HEK293 (cell line): ENCODE results near the gene MON2.

Experiments used
- KLF1 ChIP-seq: fragments of 450-650 bp; formaldehyde crosslinking; IDR thresholded peaks from 2 replicates; pipeline ENCODE4 v1.5.1; 2016; ENCODE audit warnings: missing biosample characterization, missing genetic modification characterization
- ZBTB48 ChIP-seq: fragments of 450-650 bp; formaldehyde crosslinking; IDR thresholded peaks from 2 replicates; pipeline ENCODE4 v1.5.1; 2016; ENCODE audit warnings: missing biosample characterization, missing genetic modification characterization
- ZNF138 ChIP-seq: fragments of 450-650 bp; formaldehyde crosslinking; IDR thresholded peaks from 2 replicates; pipeline ENCODE4 v1.5.1; 2016; ENCODE audit warnings: missing biosample characterization, missing genetic modification characterization, borderline replicate concordance
- ZNF140 ChIP-seq: fragments of 450-650 bp; formaldehyde crosslinking; IDR thresholded peaks from 2 replicates; pipeline ENCODE4 v1.5.1; 2016; ENCODE audit warnings: missing biosample characterization, missing genetic modification characterization
- ZNF24 ChIP-seq: fragments of 450-650 bp; formaldehyde crosslinking; IDR thresholded peaks from 2 replicates; pipeline ENCODE4 v1.5.1; 2016; ENCODE audit warnings: missing biosample characterization, missing genetic modification characterization
- ZNF274 ChIP-seq, 2 experiments: fragments of 200-500 bp in 1 of 2; fragments of 450-650 bp in 1 of 2; sonication (Bioruptor generic) in 1 of 2; formaldehyde crosslinking in 1 of 2; IDR thresholded peaks; 2 replicates each; pipeline versions ENCODE4 v1.5.1 to v1.6.1; 2014 to 2016; ENCODE audit warnings: borderline replicate concordance in 1 of 2, inconsistent platforms in 1 of 2, low read length in 1 of 2, missing biosample characterization in 1 of 2, missing genetic modification characterization in 1 of 2
- ZNF549 ChIP-seq: fragments of 450-650 bp; IDR thresholded peaks from 2 replicates; pipeline ENCODE4 v1.5.1; 2018; ENCODE audit warnings: missing biosample characterization, missing genetic modification characterization, mild to moderate bottlenecking, inconsistent platforms, moderate library complexity
- TF ChIP-seq, protein P1 (sequence below): fragments of 450-650 bp; formaldehyde crosslinking; IDR thresholded peaks from 2 replicates; pipeline ENCODE4 v1.5.1; 2016; ENCODE audit warnings: missing biosample characterization, missing genetic modification characterization
- TF ChIP-seq, protein P2 (sequence below): sonication (generic); formaldehyde crosslinking; IDR thresholded peaks from 2 replicates; pipeline ENCODE4 v1.8.1; 2022; ENCODE audit warnings: mild to moderate bottlenecking, moderate library complexity, missing genetic modification reagents
- TF ChIP-seq, protein P3 (sequence below): fragments of 450-650 bp; formaldehyde crosslinking; IDR thresholded peaks from 2 replicates; pipeline ENCODE4 v1.5.1; 2016; ENCODE audit warnings: missing biosample characterization, missing genetic modification characterization

DNA sequence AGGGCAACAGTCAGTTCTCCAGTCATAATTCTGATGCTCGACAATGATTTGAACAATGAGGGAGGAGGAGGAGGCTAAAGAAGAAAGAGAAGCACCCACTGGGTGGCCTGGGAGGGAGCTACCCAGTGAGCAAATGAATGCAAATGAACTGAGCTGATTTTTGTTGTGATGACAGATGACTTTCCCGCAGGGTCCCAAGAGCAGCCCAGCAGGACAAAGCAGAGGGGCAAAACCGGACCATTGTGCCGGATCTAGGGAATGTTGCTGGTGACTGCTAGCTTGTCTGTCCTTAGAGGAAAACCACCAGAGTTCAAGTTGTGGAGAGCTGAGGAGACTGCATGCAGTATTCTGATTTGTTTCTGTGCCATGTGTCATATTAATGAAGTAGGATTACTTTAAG, 162.8 kb downstream of the MON2 start:
- TF ChIP-seq, protein P1, sequence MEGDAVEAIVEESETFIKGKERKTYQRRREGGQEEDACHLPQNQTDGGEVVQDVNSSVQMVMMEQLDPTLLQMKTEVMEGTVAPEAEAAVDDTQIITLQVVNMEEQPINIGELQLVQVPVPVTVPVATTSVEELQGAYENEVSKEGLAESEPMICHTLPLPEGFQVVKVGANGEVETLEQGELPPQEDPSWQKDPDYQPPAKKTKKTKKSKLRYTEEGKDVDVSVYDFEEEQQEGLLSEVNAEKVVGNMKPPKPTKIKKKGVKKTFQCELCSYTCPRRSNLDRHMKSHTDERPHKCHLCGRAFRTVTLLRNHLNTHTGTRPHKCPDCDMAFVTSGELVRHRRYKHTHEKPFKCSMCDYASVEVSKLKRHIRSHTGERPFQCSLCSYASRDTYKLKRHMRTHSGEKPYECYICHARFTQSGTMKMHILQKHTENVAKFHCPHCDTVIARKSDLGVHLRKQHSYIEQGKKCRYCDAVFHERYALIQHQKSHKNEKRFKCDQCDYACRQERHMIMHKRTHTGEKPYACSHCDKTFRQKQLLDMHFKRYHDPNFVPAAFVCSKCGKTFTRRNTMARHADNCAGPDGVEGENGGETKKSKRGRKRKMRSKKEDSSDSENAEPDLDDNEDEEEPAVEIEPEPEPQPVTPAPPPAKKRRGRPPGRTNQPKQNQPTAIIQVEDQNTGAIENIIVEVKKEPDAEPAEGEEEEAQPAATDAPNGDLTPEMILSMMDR (tag by site-specific recombination), result no peak
- TF ChIP-seq ZNF138 (tag by site-specific recombination), result no peak
- TF ChIP-seq ZBTB48 (tag by site-specific recombination), result no peak
- TF ChIP-seq ZNF140 (tag by site-specific recombination), result no peak
- no peak for TF ChIP-seq ZNF274 (IDR thresholded peaks at IDR 0.05; ENCODE audit: low read length)
- TF ChIP-seq ZNF274 (tag by site-specific recombination; IDR thresholded peaks at IDR 0.05; ENCODE audit: borderline replicate concordance), result no peak
- no peak for TF ChIP-seq KLF1
- no peak for TF ChIP-seq ZNF24
- TF ChIP-seq, protein P2, sequence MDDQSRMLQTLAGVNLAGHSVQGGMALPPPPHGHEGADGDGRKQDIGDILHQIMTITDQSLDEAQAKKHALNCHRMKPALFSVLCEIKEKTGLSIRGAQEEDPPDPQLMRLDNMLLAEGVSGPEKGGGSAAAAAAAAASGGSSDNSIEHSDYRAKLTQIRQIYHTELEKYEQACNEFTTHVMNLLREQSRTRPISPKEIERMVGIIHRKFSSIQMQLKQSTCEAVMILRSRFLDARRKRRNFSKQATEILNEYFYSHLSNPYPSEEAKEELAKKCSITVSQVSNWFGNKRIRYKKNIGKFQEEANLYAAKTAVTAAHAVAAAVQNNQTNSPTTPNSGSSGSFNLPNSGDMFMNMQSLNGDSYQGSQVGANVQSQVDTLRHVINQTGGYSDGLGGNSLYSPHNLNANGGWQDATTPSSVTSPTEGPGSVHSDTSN (CRISPR knock-in tag), result no peak
- TF ChIP-seq, protein P3, sequence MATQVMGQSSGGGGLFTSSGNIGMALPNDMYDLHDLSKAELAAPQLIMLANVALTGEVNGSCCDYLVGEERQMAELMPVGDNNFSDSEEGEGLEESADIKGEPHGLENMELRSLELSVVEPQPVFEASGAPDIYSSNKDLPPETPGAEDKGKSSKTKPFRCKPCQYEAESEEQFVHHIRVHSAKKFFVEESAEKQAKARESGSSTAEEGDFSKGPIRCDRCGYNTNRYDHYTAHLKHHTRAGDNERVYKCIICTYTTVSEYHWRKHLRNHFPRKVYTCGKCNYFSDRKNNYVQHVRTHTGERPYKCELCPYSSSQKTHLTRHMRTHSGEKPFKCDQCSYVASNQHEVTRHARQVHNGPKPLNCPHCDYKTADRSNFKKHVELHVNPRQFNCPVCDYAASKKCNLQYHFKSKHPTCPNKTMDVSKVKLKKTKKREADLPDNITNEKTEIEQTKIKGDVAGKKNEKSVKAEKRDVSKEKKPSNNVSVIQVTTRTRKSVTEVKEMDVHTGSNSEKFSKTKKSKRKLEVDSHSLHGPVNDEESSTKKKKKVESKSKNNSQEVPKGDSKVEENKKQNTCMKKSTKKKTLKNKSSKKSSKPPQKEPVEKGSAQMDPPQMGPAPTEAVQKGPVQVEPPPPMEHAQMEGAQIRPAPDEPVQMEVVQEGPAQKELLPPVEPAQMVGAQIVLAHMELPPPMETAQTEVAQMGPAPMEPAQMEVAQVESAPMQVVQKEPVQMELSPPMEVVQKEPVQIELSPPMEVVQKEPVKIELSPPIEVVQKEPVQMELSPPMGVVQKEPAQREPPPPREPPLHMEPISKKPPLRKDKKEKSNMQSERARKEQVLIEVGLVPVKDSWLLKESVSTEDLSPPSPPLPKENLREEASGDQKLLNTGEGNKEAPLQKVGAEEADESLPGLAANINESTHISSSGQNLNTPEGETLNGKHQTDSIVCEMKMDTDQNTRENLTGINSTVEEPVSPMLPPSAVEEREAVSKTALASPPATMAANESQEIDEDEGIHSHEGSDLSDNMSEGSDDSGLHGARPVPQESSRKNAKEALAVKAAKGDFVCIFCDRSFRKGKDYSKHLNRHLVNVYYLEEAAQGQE (tag by site-specific recombination), result no peak
- no peak for TF ChIP-seq ZNF549 (tag by site-specific recombination)
